Measurements from ENCODE around the gene PLA2G4E. TPM values are rescaled to one million over a fixed set of nuclear protein-coding genes. Genes with fewer than 3 reads are reported as not detected.

PLA2G4E gene
- total and polyA plus RNA-seq, 2 of the 13 experiments (the other 11 are each of a cell fraction or from before 2014, with no cell fraction given), result not detected

DNA sequence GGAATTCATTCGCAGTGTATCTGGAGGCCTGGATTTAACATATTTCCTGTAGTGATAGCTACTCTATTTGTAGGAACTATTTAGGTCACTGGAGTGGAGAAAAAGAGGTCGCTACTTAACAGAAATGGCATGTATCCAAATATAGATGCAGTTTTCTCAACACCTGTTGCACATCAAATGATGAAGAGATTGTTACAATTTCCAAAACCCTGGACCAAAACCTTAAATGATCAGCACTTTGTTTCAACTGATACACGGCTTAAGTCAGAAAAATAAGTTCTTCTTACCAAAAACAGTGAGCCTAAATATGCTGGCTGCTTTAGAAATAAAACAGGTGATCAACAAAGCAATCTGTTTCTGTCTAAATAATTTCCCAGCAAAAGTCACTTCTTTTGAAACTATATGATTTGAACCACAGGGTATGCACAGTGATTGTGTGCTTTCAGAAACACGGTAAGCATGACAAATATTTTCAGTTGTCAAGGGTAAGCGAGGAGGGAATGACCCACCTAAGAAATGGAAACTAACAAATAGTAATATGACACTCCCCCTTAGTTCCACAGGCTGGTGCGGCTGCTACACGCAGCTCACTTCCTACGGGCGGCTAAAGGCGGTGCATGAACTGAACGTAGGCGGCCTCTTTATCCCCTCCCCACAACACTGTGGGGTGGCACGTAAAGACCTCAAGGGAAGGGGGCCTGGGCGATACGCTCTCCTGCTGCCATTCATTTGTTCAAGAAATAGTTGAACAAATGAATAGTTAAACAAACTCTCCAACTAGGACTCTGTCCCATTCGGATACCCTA lies 49.5 kb downstream of the PLA2G4E start (continued):
- no peak for TF ChIP-seq AKNA (CRISPR knock-in tag; IDR thresholded peaks at IDR 0.05; ENCODE audit: borderline replicate concordance)
- TF ChIP-seq SIN3B (IDR thresholded peaks at IDR 0.05; ENCODE audit: low read length), result 0 out of 2 replicates have a peak, but pooled peaks have one; percentile 7
- TF ChIP-seq TIGD3 (CRISPR knock-in tag; IDR thresholded peaks at IDR 0.05; ENCODE audit: borderline replicate concordance), result no peak
- TF ChIP-seq ZNF839 (CRISPR knock-in tag; IDR thresholded peaks at IDR 0.05; ENCODE audit: borderline replicate concordance), result no peak
- TF ChIP-seq KLF9 (CRISPR knock-in tag; IDR thresholded peaks at IDR 0.05; ENCODE audit: low read depth), result no peak
- TF ChIP-seq TEAD3 (CRISPR knock-in tag; optimal IDR thresholded peaks at IDR 0.05; ENCODE audit: borderline replicate concordance), result peak; percentile 23
- TF ChIP-seq LCORL (IDR thresholded peaks at IDR 0.05), result no peak
- TF ChIP-seq LCORL (CRISPR knock-in tag; IDR thresholded peaks at IDR 0.05), result no peak
- TF ChIP-seq, protein P1, sequence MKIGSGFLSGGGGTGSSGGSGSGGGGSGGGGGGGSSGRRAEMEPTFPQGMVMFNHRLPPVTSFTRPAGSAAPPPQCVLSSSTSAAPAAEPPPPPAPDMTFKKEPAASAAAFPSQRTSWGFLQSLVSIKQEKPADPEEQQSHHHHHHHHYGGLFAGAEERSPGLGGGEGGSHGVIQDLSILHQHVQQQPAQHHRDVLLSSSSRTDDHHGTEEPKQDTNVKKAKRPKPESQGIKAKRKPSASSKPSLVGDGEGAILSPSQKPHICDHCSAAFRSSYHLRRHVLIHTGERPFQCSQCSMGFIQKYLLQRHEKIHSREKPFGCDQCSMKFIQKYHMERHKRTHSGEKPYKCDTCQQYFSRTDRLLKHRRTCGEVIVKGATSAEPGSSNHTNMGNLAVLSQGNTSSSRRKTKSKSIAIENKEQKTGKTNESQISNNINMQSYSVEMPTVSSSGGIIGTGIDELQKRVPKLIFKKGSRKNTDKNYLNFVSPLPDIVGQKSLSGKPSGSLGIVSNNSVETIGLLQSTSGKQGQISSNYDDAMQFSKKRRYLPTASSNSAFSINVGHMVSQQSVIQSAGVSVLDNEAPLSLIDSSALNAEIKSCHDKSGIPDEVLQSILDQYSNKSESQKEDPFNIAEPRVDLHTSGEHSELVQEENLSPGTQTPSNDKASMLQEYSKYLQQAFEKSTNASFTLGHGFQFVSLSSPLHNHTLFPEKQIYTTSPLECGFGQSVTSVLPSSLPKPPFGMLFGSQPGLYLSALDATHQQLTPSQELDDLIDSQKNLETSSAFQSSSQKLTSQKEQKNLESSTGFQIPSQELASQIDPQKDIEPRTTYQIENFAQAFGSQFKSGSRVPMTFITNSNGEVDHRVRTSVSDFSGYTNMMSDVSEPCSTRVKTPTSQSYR (CRISPR knock-in tag; IDR thresholded peaks at IDR 0.05; ENCODE audit: borderline replicate concordance), result no peak
- no peak for TF ChIP-seq ZNF552 (CRISPR knock-in tag; IDR thresholded peaks at IDR 0.05; ENCODE audit: borderline replicate concordance)

Data from HepG2 (cell line).